GM21528 (cell line): ENCODE measurements around the gene OGFOD3.
"Not testable (repeated sequence)": the region's sequence is repeated elsewhere in the genome, so short reads cannot be mapped to it uniquely, and the experiment has no call there.

Experiments used
- ATAC-seq: cut with Tn5 transposase; IDR thresholded peaks from one replicate; pipeline ENCODE4 v1.9.1; 2021; ENCODE audit warnings: mild to moderate bottlenecking, moderate library complexity; ENCODE audit not compliant: unreplicated experiment, low FRiP score

OGFOD3 gene

DNA sequence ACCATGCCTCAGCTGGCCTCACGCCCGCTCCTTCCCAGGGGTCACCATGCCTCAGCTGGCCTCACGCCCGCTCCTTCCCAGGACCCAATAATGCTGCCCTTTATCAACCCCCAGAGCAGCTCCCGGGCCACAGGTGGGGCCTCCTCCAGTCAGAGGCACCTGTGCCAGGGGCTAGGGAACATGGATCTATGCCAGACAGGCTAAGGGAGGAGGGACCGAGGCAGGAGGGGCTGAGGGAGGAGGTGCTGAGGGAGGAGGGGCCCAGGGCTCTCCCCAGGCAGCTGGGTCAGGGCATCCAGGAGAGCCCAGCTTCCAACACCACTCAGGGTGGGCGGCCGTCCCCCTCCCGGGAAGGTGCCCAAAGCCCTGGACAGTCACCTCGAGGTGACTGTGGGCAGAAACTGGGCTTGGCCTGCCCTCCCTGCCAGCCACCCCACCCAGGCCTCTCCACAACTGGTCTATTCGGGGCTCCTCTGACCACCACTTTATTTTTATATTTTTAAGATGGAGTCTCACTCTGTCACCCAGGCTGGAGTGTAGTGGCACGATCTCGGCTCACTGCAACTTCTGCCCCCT, 27.4 kb downstream of the OGFOD3 start:
- ATAC-seq, result no peak

DNA sequence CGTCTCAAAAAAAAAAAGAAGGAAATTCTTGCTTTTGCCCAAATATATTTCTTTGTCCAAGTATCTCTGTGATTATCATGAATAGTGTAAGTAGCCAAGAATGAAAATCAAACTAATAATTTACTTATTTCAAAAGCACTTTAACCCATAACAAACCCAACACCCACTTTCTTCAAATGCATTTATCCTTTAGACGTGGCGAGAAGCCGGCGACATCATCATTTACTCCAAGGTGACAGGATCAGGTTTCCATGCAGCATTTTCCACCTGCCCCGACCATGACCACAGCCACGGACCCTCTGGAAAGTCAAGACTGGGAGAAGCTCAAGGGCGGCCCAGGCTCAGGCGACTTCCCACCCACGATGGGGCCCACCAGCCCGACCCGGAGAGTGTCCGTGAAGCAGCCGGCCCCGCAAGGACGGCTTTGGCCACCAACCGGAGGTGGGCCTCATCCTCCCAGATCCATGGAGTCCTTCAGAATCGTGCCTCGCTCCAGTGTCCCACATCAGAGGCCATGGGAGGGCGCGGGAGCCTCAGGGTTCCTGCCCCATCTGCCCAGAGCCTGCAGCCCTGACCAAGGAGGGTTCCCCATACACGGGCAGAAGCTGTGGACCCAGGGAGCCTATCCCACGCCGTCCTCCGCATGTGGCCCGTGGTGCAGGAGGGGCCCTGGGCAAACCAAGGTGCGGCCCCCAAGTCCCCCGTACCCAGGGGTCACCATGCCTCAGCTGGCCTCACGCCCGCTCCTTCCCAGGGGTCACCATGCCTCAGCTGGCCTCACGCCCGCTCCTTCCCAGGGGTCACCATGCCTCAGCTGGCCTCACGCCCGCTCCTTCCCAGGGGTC, 28.1 kb downstream of the OGFOD3 start:
- ATAC-seq, result no peak

DNA sequence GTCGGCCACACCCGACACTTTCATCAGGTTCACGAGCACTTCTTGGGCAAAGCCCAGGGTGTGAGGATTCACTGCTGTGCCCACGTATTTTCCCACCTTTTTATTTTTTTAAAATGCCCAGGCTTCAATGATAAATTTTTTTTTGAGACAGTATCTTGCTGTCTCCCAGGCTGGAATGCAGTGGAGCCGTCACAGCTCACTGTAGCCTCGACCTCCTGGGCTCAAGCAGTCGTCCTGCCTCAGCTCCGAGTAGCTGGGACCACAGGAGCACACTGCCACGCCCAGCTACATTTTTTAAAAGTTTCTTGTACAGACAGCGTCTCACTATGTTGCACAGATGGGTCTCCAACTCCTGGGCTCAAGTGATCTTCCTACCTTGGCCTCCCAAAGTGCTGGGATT, 29.0 kb downstream of the OGFOD3 start:
- ATAC-seq, result no peak

DNA sequence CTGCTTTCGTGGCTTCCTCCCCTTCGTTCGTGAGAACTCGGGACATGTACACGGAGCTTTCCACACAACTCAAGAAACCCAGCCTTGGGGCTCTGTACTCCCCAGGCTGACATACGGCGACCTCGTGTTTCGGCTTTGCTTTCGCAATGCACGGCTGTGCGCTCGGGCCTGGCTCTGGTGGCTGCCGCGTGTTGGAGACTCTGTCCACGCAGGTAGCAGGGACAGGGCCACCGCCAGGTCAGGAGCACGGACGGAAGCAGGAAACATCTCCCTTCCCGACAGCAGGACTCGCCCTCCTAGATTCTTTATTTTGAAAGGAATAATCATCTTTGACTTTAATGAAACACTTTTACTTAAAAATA, 29.5 kb downstream of the OGFOD3 start:
- no peak for ATAC-seq

DNA sequence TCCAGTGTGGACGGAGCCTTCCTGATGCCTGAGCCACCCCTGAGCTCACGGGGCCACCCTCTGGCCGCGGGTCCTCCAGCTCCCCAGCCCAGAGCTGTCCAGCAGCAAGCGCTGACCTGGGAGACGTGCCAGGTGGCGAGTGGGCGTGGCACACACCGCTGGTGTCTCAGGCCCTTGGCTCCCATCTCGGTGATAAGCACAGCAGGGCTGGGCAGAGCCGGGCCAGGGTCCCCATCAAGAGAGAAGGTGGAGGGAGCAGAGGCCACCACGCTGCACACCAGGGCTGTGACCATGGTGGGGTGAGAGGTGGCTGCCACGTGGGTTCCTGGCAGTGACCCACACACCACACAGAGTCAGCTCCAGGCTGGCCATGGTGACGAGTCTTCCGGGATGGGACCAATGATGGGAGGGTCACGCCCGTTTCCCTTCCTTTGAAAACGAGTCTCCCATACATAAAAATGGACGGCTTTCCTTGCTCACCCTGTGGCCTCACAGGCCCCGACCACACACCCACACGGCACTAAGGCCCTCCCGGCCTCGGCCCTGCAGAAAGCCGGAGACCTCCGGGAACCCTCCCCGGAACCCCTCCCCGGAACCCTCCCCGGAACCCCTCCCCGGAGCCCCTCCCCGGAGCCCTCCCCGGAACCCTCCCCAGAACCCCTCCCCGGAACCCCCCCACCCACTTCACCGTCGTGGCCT, 30.0 kb downstream of the OGFOD3 start:
- no peak for ATAC-seq

DNA sequence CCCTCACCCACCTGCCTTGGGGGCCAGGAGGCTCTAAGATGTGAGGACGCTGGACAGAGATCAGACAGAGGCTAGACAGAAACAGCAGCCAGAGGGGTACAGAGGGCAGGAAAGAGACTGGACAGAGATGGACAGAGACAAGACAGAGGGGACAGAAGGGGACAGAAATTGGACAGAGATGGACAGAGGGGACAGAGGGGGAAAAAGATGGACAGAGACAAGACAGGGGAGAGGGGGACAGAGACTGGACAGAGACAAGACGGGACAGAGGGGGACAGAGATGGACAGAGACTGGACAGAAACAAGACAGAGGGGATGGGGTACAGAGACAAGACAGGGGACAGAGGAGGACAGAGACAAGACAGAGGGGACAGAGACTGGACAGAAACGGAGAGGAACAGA, 30.7 kb downstream of the OGFOD3 start:
- ATAC-seq, result no peak

DNA sequence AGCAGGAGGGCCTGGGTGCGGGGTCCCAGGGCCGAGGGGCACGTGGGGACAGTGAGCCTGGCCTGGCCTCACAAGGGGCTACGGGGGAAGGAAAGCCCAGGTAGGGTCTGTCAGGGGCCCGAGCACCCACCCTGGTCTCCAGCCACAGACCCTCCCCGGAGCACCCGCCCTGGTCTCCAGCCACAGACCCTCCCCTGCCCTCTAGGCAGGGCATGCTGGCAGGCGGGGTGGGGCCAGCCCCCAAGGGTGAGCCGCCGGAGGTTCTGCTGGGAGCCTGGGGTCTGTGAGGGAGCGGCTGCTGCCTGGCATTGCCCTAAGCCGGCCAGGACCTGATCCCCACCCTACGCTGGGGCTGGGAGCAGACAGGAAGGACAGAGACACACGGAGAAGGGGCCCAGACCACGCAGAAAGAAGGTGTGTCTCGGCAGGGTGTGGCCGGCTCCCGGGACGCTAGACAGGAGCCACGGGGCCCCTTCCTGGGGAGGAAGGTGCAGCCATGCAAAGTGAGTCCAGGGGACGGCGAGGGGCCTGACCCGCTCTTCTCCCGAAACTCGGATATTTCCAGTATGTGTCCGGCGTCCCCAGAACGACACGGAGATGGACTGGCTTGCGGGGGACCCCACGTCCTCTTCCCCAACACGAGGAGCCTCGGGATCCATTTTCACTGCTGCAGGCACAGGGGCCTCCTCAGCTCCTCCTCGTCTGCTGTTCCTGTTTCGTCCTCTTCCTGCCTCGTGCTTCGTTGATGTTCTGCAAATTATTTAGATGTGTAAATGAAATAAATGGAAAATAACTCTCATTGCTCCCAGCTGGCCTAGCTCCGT, 31.3 kb downstream of the OGFOD3 start:
- no peak for ATAC-seq

DNA sequence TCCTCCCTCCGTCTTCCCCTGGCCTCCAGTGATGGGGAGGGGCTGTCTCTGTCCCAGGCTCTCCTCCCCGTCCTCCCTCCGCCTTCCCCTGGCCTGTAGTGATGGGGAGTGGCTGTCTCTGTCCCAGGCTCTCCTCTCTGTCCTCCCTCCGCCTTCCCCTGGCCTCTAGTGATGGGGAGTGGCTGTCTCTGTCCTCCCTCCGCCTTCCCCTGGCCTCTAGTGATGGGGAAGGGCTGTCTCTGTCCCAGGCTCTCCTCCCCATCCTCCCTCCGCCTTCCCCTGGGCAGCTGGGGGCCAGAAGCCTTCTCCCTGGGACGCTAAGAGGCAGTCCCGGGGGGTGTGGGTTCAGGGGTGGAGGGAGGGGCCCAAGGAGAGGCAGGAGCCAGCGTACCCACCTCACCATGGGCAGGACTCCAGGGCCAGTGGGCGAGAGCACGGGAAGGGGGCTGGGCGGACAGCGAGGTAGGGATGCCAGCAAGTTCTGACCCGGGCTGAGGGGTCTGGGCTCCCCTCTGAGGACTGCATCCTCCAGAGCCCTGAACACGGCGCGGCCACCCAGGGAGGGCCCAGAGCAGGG, 32.0 kb downstream of the OGFOD3 start:
- no peak for ATAC-seq

DNA sequence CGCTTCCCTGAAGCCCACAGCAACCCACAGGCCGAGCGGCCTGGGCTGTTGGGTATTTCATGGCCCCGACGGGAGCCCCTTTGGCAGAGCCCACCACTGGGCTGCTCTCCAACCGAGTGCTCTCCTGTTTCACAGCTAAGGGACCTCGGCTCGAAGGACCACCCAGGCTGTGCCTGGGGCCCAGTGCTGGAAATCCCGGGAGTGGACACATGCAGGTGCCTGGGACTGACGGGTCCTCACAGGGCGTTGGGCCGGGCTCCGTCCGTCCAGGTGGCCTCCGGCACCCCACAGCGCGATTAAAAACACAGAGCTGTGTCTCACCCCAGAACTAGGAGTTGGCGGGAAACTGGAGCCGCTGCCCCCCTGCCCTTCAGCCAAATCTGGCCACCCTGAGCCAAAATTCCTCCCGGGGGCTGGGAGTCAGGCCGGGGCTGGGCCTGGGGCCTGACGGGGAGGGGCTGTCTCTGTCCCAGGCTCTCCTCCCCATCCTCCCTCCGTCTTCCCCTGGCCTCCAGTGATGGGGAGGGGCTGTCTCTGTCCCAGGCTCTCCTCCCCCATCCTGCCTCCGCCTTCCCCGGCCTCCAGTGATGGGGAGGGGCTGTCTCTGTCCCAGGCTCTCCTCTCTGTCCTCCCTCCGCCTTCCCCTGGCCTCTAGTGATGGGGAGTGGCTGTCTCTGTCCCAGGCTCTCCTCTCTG, 32.7 kb downstream of the OGFOD3 start:
- ATAC-seq, result no peak

DNA sequence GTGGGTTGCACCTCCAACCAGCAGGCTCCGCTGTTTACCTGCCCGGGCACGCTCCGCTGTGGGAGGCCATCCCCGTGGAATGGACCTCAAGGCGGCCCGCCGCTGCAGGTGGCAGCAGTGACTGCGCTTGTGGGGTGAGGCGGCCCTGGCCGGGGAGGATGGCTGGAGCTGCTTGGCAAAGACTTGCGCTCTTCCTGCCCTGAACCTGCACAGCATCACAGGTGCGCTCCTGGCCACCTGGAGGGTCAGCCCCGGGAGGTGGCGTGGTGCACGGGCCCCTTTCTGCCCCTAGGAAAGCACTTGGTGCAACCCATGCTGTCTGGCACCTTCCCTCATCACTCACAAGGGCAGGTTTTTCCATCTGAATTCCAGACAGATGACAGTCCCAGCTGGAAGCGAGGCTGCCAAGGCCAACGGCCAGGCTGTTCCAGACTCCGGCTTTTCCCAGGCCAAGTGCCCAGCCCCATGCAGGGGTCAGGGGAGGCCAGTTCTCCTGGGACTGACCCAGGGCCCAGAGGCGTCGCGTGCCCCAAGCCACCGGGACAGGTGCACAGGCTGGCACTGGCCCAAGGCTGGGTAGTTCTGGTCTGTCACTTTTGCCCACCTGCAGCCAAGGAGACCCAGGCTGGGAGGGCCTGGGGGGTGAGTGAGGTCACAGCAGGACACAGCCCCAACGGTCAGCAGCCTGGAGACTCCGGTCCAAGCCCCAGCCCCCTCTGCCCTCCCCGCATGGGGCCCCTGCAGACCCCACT, 33.5 kb downstream of the OGFOD3 start:
- ATAC-seq, result no peak

DNA sequence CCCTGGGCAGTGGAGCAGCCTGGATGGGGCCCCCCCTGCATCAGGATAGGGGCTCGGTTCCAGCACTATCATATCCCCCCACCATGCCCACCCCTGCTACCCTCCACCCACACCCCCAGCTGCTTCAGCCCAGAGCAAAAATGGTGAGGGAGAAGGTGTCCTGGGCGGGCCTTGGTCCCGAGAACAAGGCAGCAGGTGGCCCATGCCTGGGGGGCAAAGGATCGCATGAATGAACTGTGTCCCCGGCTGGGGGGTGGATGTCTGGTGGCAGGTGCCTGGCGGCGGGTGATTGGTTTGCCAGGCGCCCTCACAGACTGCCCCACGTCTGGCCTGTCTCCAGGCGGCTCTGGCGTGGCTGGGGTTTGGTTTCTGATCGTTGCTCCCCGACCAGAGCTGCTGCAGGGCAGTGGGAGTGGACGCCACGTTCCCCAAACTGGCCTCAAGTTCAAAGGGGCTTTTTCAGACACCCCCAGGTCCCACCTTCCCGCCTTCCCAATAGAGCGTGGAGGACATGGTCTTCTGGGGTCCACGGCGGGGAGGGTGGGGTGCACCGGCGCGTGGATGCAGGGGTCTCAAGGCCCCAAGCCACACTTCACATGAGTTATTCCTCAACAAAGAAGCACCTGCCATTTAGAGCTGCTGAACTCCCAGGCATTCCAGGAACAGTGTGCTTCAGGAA, 34.2 kb downstream of the OGFOD3 start:
- ATAC-seq, result no peak

DNA sequence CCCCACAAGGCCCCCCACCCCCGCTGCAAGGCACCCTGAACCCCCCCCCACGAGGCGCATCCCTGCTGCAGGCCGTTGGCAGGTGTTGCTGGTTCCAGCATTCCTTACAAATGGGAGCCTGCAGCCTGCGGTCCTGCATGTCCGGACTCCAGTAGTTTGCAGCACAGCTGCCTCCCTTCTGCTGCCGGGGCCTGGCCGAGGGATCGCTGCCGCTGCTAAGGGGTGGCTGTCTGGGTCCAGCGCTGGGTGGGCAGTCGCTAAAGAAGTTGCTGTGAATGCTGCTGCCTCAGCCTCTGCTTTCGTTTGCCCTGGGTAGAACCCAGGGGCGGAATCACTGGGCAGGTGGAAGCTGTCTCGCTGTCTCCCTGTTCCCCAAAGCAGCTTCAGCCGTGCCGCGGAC, 35.0 kb downstream of the OGFOD3 start:
- no peak for ATAC-seq

DNA sequence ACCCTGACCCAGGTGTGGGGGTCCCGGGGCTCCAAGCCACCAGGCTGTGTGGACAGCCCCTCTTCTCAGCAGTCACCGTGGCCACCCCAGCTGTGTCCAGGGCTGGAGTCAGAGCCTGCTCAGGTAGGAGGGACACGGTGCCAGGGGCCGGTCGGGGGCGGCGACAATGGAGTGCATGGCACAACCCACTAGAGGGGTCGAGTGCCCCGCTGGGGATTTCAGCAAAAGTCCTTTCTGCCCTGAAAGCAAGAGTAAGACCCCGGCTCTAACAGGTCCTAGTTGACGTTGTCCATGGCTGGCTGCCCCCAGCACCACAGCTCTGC, 35.5 kb downstream of the OGFOD3 start:
- no peak for ATAC-seq

DNA sequence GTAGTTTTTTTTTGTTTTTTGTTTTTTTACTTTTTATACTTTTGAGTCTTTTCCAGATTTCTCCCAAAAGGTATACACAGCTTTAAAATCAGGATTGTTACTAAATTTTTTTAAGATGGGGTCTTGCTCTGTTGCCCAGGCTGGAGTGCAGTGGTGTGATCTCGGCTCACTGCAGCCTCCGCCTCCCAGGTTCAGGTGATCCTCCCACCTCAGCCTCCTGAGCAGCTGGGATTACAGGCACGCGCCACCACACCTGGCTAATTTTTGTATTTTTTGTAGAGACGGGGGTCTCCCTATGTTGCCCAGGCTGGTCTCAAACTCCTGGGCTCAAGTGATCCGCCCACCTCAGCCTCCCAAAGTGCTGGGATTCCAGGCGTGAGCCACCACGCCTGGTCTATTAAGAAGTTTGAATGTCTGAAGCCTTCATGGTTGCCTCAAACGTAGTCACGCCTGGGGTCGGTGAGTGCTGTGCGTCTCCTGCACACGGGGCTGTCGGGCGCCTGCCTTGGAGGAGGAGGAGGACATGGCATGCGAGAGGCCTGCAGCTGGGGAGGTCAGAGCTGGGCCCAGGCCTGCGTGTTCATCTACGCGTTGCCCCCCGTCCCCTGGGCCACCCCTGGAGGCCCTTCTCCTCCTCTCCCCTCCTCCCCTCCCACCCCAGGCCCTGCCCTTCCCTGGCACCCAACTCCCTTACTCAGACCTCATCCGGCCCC, 36.0 kb downstream of the OGFOD3 start:
- not testable (repeated sequence) for ATAC-seq

DNA sequence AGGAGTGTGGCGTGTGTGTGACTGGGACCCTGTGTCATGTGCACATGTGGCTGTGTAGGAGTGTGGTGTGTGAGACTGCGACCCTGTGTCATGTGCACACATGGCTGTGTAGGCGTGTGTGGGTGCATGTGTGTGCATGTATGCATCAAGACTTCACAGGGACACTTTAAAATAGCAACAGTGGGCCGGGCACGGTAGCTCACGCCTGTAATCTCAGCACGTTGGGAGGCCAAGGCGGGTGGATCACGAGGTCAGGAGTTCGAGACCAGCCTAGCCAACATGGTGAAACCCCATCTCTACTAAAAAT, 36.7 kb downstream of the OGFOD3 start:
- not testable (repeated sequence) for ATAC-seq

DNA sequence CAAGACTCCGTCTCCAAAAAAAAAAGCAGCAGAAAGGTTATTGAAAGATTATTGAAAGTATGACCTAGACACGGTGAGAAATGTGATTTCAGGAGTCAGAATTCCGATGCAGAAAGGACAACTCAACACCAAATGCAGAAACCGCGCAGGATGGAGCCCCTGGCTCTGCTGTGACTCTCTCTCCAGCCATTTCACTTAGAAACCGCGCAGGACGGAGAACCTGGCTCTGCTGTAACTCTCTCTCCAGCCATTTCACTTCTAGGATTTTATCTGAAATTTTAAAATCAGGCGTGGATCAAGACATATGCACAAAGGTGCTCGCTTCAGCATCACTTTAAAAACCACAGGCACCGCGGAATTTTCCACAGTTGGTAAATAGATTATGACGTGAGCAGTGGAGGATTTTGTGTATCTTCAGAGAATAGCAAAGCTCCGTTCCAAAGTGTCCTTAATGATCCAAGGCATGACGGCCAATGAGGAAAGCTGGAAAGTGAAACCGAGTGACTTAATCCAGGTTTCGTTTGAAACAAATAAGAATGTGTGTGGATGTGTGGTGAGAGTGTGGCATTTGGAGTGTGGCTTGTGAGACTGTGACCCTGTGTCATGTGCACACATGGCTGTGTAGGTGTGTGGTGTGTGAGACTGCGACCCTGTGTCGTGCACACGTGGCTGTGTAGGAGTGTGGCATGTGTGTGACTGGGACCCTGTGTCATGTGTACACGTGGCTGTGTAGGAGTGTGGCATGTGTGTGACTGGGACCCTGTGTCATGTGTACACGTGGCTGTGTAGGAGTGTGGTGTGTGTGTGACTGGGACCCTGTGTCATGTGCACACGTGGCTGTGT, 37.3 kb downstream of the OGFOD3 start:
- no peak for ATAC-seq

DNA sequence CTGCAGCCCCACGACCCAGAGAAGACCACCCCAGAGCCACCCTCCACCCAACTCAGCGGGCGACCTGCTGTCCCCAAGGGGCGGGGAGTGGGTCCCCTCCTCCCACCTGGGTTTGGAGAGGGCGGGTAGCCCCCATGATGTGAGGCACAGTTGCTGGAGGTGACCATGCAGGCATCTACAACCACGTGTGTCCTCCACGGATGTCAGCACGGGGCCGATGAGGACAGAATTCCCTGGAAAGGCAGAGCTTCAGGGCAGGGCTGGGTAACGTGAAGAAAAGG, 39.7 kb downstream of the OGFOD3 start:
- ATAC-seq, result no peak
